ENCODE measurements around the gene BMPR1A.
A peak's percentile ranks its signal among the peaks of the same experiment; 100 is the strongest.

The BMPR1A gene

DNA sequence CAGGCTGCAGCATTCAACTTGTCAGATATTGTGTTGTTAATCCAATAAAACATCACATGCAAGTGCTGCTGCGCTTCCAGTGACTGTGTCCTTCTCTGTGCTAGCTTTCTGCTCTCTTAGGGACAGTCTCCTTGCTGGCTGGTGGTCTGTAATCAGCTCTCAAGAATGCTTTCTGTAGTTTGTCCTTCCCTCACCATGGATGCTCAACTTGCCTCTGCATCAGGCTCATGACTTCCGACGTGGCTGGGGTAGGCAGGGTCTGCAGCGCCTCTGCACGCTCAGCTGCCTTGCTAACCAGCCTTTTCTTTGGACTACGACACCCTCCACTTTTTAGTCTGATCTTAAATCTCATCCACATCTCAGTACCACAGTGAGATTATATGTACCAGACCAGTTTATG lies 142.7 kb downstream of the BMPR1A start:
- CTCF ChIA-PET: interaction anchor here (0.8 to 2.1 kb wide), 5 partner anchors 10 to 214 kb away, joined by 3 to 7 read pairs (median 3); no protein-coding TSS in a partner anchor
- TF ChIP-seq SUZ12 (IDR thresholded peaks at IDR 0.05) (no peak), L3MBTL2 (conservative IDR thresholded peaks at IDR 0.05) (no peak), NFRKB (IDR thresholded peaks at IDR 0.05) (no peak), ARNT (IDR thresholded peaks at IDR 0.05) (no peak), BHLHE40 (IDR thresholded peaks at IDR 0.05; ENCODE audit: borderline replicate concordance) (no peak), ZNF384 (IDR thresholded peaks at IDR 0.05) (no peak), TARDBP (IDR thresholded peaks at IDR 0.05) (no peak), HDGF (IDR thresholded peaks at IDR 0.05; ENCODE audit: borderline replicate concordance) (no peak), SP1 (IDR thresholded peaks at IDR 0.05) (no peak), PKNOX1 (IDR thresholded peaks at IDR 0.05) (no peak), ELF4 (IDR thresholded peaks at IDR 0.05) (no peak), FOXK2 (IDR thresholded peaks at IDR 0.05) (no peak), FOXM1 (IDR thresholded peaks at IDR 0.05; ENCODE audit: borderline replicate concordance) (no peak), LEF1 (IDR thresholded peaks at IDR 0.05; ENCODE audit: borderline replicate concordance) (no peak)
- DNase-seq (ENCODE audit: extremely low spot score): no peak
- POLR2A ChIA-PET: interaction anchor here (1.2 to 2.3 kb wide), 2 partner anchors 143 to 187 kb away, joined by 3 to 8 read pairs; partner anchors contain the start of gene BMPR1A

- ChIA-PET POLR2A (interaction anchor here (2.3 kb wide), 1 partner anchor 143 kb away, joined by 8 read pairs; the partner anchor contains the start of gene BMPR1A), CTCF (interaction anchor here (0.7 to 2.1 kb wide), 7 partner anchors 10 to 609 kb away, joined by 3 to 7 read pairs (median 3); no protein-coding TSS in a partner anchor)
- peak; percentile 55 for DNase-seq (ENCODE audit: extremely low spot score)
- TF ChIP-seq NFRKB (IDR thresholded peaks at IDR 0.05) (no peak), FOXM1 (IDR thresholded peaks at IDR 0.05; ENCODE audit: borderline replicate concordance) (no peak), CTBP1 (IDR thresholded peaks at IDR 0.05; ENCODE audit: borderline replicate concordance) (no peak), TARDBP (IDR thresholded peaks at IDR 0.05) (no peak)
Observed at GRCh38 chr10:86899670-86900276, 143.4 kb downstream of the BMPR1A start.

DNA sequence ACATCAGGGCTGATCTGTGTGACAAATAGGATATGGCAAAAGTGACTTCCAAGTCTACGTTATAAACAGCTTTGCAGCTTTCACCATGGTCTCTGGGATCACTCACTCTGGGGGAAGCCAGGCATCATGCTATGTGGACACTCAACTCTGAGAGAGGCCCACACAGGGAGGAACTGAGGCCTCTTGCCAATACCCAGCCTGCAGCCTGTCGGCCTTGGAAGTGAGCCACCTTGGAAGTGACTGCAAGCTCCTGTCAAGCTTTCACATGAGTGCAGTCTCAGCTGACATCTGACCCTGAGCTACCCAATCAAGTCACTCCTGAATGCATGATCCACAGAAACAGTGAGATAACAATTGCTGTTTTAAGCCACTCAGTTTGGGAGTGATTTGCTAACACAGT lies 144.5 kb downstream of the BMPR1A start:
- POLR2A ChIA-PET: no interaction called here
- CTCF ChIA-PET: interaction anchor here (0.6 to 2.1 kb wide), 3 partner anchors 207 to 910 kb away, joined by 3 to 7 read pairs (median 5); no protein-coding TSS in a partner anchor
- no peak for DNase-seq (ENCODE audit: extremely low spot score)
- TF ChIP-seq SP1 (IDR thresholded peaks at IDR 0.05): no peak
- no peak for TF ChIP-seq FOXM1 (IDR thresholded peaks at IDR 0.05; ENCODE audit: borderline replicate concordance)
- no peak for TF ChIP-seq SUZ12 (IDR thresholded peaks at IDR 0.05)
- TF ChIP-seq HDGF (IDR thresholded peaks at IDR 0.05; ENCODE audit: borderline replicate concordance): no peak
- TF ChIP-seq ZNF384 (IDR thresholded peaks at IDR 0.05): no peak
- no peak for TF ChIP-seq FOXK2 (IDR thresholded peaks at IDR 0.05)
- TF ChIP-seq NFRKB (IDR thresholded peaks at IDR 0.05): no peak
- TF ChIP-seq TARDBP (IDR thresholded peaks at IDR 0.05): no peak
- TF ChIP-seq BHLHE40 (IDR thresholded peaks at IDR 0.05; ENCODE audit: borderline replicate concordance): no peak
- TF ChIP-seq FOXA1 (IDR thresholded peaks at IDR 0.05): no peak
- TF ChIP-seq ARNT (IDR thresholded peaks at IDR 0.05): no peak
- TF ChIP-seq ELF4 (IDR thresholded peaks at IDR 0.05): no peak

DNA sequence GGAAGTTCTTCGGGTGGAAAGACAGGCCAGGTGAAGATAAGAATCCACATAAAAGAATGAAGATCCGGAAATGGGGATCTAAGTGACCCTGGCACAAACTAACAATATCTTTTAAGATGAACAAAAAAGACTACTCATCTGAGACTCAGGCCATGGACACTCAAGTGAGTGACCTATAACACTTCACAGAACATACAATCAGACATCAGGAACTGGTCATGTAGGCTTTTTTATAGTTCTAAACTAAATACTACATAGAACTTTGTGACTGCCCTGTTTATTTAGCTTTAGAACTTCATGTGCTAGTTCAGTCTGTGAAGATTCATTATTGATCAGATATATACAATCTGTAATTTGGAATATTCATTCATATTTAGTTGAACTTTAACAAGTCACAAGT lies 148.2 kb downstream of the BMPR1A start:
- TF ChIP-seq TARDBP (IDR thresholded peaks at IDR 0.05) (no peak), L3MBTL2 (conservative IDR thresholded peaks at IDR 0.05) (no peak), SP1 (IDR thresholded peaks at IDR 0.05) (no peak), ZNF384 (IDR thresholded peaks at IDR 0.05) (no peak), FOXM1 (IDR thresholded peaks at IDR 0.05; ENCODE audit: borderline replicate concordance) (no peak), ARNT (IDR thresholded peaks at IDR 0.05) (no peak), BHLHE40 (IDR thresholded peaks at IDR 0.05; ENCODE audit: borderline replicate concordance) (no peak), ELF4 (IDR thresholded peaks at IDR 0.05) (no peak), FOXK2 (IDR thresholded peaks at IDR 0.05) (no peak), LEF1 (IDR thresholded peaks at IDR 0.05; ENCODE audit: borderline replicate concordance) (no peak), CTBP1 (IDR thresholded peaks at IDR 0.05; ENCODE audit: borderline replicate concordance) (no peak), FOXA1 (IDR thresholded peaks at IDR 0.05) (no peak), PKNOX1 (IDR thresholded peaks at IDR 0.05) (no peak), SUZ12 (IDR thresholded peaks at IDR 0.05) (no peak), NFRKB (IDR thresholded peaks at IDR 0.05) (no peak), HDGF (IDR thresholded peaks at IDR 0.05; ENCODE audit: borderline replicate concordance) (no peak)
- ChIA-PET POLR2A (no interaction called here), CTCF (interaction anchor here (0.5 kb wide), 1 partner anchor 20 kb away, joined by 3 read pairs; no protein-coding TSS in a partner anchor)
- DNase-seq (ENCODE audit: extremely low spot score): no peak

DNA sequence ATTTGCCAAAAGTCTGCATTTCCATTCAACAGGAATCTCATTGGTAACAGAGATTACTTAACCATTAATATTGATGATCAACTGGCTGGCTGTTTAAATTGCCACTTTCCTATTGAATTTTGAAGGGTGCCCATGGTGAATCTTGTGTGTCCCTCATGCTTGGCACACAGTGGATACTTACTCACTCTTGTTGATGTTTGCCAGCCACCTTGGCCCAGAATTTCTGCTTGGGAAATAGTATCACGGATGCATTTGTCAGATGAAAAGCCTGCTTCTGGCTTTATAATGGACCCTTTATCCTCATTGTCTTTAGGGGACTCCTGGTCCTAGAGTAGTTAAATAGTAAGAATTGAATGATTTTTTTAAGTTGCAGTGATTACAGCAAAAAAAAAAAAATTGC lies 149.0 kb downstream of the BMPR1A start:
- ChIA-PET POLR2A (no interaction called here), CTCF (interaction anchor here (0.6 kb wide), 1 partner anchor 103 kb away, joined by 8 read pairs; no protein-coding TSS in a partner anchor)
- TF ChIP-seq PKNOX1 (IDR thresholded peaks at IDR 0.05): no peak
- no peak for TF ChIP-seq HDGF (IDR thresholded peaks at IDR 0.05; ENCODE audit: borderline replicate concordance)
- TF ChIP-seq NFRKB (IDR thresholded peaks at IDR 0.05): no peak
- TF ChIP-seq FOXM1 (IDR thresholded peaks at IDR 0.05; ENCODE audit: borderline replicate concordance): no peak
- no peak for TF ChIP-seq L3MBTL2 (conservative IDR thresholded peaks at IDR 0.05)
- no peak for TF ChIP-seq SP1 (IDR thresholded peaks at IDR 0.05)
- no peak for TF ChIP-seq SUZ12 (IDR thresholded peaks at IDR 0.05)
- no peak for TF ChIP-seq BHLHE40 (IDR thresholded peaks at IDR 0.05; ENCODE audit: borderline replicate concordance)
- no peak for TF ChIP-seq TARDBP (IDR thresholded peaks at IDR 0.05)
- DNase-seq (ENCODE audit: extremely low spot score): no peak

GRCh38 chr10:86914734-86915133 lies 158.3 kb downstream of the BMPR1A start:
- ChIA-PET CTCF (no interaction called here), POLR2A (no interaction called here)
- TF ChIP-seq SUZ12 (IDR thresholded peaks at IDR 0.05) (no peak), FOXK2 (IDR thresholded peaks at IDR 0.05) (no peak), BHLHE40 (IDR thresholded peaks at IDR 0.05; ENCODE audit: borderline replicate concordance) (no peak), SP1 (IDR thresholded peaks at IDR 0.05) (no peak), ZNF384 (IDR thresholded peaks at IDR 0.05) (no peak), ARNT (IDR thresholded peaks at IDR 0.05) (no peak), CTBP1 (IDR thresholded peaks at IDR 0.05; ENCODE audit: borderline replicate concordance) (no peak)
- DNase-seq (ENCODE audit: extremely low spot score): no peak
